OCI-LY7 (cell line): Measurements from ENCODE around the gene LDAF1. TPM values are rescaled to one million over a fixed set of nuclear protein-coding genes. Genes with fewer than 3 reads are reported as not detected.

Experiments
- BruUV-seq: library from RNA; stranded (reverse); fragments of 400-500 nt; replicated peaks from 2 replicates; lab custom pipeline; 2021; lab: Mats Ljungman, UMichigan
- CTCF ChIA-PET: fragments of 300-600 bp; sonication (Branson Sonifier 250); formaldehyde crosslinking; loops from one replicate; lab custom pipeline; 2022; ENCODE audit warnings: antibody characterized with exemption; ENCODE audit not compliant: unreplicated experiment; lab: Charles Lee
- POLR2A ChIA-PET: fragments of 300-600 bp; sonication (Branson Sonifier 250); formaldehyde crosslinking; loops from one replicate; lab custom pipeline; 2022; ENCODE audit warnings: antibody characterized with exemption; lab: Charles Lee
- DNase-seq: peaks from one replicate; pipeline ENCODE4 v3.0.0-alpha.2; 2015; ENCODE audit warnings: low spot score
- H2AFZ ChIP-seq: fragments of 200-600 bp; sonication (generic), shearing (Covaris generic); 2 replicates; pipeline ENCODE4 v1.6.1; 2014; ENCODE audit warnings: mild to moderate bottlenecking, antibody characterized with exemption, low read length, moderate library complexity
- H3K27ac ChIP-seq: fragments of 200-600 bp; sonication (generic); 2 replicates; pipeline ENCODE4 v1.5.1; 2014; ENCODE audit warnings: mixed run types, low read depth, mild to moderate bottlenecking, moderate library complexity, low read length, inconsistent platforms; ENCODE audit not compliant: poor library complexity, severe bottlenecking
- H3K36me3 ChIP-seq: fragments of 200-600 bp; sonication (generic); 2 replicates; pipeline ENCODE4 v1.6.1; 2014; ENCODE audit warnings: mild to moderate bottlenecking, antibody characterized with exemption, low read length, moderate library complexity, mixed read lengths; ENCODE audit not compliant: insufficient read depth
- H3K4me1 ChIP-seq: fragments of 200-600 bp; sonication (generic); 2 replicates; pipeline ENCODE4 v1.5.1; 2014; ENCODE audit warnings: mild to moderate bottlenecking, low read length; ENCODE audit not compliant: insufficient read depth, poor library complexity, severe bottlenecking
- H3K4me2 ChIP-seq: fragments of 200-600 bp; sonication (generic); 2 replicates; pipeline ENCODE4 v1.6.1; 2014; ENCODE audit warnings: mild to moderate bottlenecking, low read length
- H3K4me3 ChIP-seq: fragments of 200-600 bp; sonication (generic); 2 replicates; pipeline ENCODE4 v1.5.1; 2014; ENCODE audit warnings: mild to moderate bottlenecking, low read depth, low read length; ENCODE audit not compliant: poor library complexity, severe bottlenecking
- H3K79me2 ChIP-seq: fragments of 200-600 bp; sonication (generic); 2 replicates; pipeline ENCODE4 v1.6.1; 2016; ENCODE audit warnings: low read depth, mild to moderate bottlenecking, low read length, moderate library complexity, mixed read lengths; ENCODE audit not compliant: insufficient read depth
- H3K9me2 ChIP-seq: fragments of 200-600 bp; sonication (generic); 2 replicates; pipeline ENCODE4 v1.6.1; 2016; ENCODE audit warnings: mild to moderate bottlenecking, low read length, mixed read lengths; ENCODE audit not compliant: insufficient read depth
- H3K9me3 ChIP-seq: fragments of 200-600 bp; sonication (generic); 2 replicates; pipeline ENCODE4 v1.6.1; 2014; ENCODE audit warnings: mild to moderate bottlenecking, mixed run types, low read length, mixed read lengths
- H4K20me1 ChIP-seq: fragments of 200-600 bp; sonication (generic); 2 replicates; pipeline ENCODE4 v1.6.1; 2014; ENCODE audit warnings: mild to moderate bottlenecking, antibody characterized with exemption, low read length, moderate library complexity, mixed read lengths; ENCODE audit not compliant: insufficient read depth
- EZH2phosphoT487 ChIP-seq: fragments of 200-600 bp; sonication (generic); IDR thresholded peaks from 2 replicates; pipeline ENCODE4 v1.6.1; 2018; ENCODE audit warnings: low read depth, borderline replicate concordance, mild to moderate bottlenecking, mixed run types, antibody characterized with exemption, low read length, moderate library complexity, mixed read lengths
- intact Hi-C: fragments of 100-400 bp; cut with micrococcal nuclease; formaldehyde crosslinking; loops from one replicate; pipeline ENCODE4 v1.10.0; 2022; ENCODE audit not compliant: unreplicated experiment
- total RNA-seq, 2 experiments: library from RNA; depleted of rRNA in 1 of 2; stranded (reverse); fragments of >200 nt in 1 of 2; shearing (Covaris generic) in 1 of 2; gene quantifications; 2 replicates each; pipeline ENCODE4 v1.2.3, GENCODE V29; 2014 to 2022
- TF ChIP-seq, protein P1 (sequence below): fragments of 200-600 bp; sonication (generic); conservative IDR thresholded peaks from 2 replicates; pipeline ENCODE4 v1.5.1; 2014; ENCODE audit warnings: mild to moderate bottlenecking, antibody characterized with exemption, low read length, moderate library complexity, mixed read lengths

LDAF1 gene
- total RNA-seq, 2 experiments from 2014 or later = 5.4 to 6.7 TPM

DNA sequence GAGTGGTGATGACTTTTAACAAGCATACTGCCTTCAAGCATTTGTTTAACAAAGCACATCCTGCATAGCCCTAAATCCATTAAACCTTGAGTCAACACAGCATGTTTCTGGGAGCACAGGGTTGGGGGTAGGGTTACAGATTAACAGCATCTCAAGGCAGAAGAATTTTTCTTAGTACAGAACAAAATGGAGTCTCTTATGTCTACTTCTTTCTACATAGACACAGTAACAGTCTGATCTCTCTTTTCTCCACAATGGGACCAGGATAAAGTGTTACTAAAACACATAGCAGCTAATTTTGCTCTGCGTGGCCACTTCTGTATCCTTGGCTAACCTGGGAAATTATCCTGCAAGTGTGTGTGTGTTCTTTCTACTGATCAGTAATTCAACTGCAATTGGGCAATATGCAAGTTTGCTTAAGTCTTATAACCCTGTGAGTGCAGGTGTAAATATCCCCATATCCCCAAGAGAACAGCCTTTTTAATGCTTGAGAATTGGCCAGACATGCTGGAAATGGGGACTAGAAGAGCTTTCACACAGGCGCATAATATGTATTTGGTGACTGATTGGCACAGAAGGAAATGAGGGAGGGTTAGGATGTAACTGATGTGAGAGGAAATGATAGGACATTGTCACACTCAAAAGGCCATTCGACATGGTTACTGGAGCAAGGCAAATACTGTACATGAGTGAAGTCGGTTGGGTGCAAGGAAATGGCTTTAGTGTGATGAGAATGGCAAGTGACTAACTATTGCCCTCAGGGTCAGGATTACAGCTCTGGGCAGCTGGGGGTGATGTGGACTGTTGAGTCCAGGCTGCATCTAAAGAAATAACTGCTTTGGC, 64.2 kb downstream of the LDAF1 start:
- Histone ChIP-seq H2AFZ (no peak overlapping the region), H3K4me1 (no peaks in the 10 kb centered on the region), H3K9me2 (no peaks in the 10 kb centered on the region), H3K36me3 (no peaks in the 10 kb centered on the region), H3K27ac (no peak overlapping the region), H3K79me2 (no peaks in the 10 kb centered on the region), H4K20me1 (no peaks in the 10 kb centered on the region), H3K4me3 (no peak overlapping the region), H3K4me2 (no peak overlapping the region), H3K9me3 (no peaks in the 10 kb centered on the region)
- no peak for DNase-seq
- CTCF ChIA-PET = no interaction called here
- no TSS peak for BruUV-seq
- no peak for TF ChIP-seq EZH2phosphoT487
- TF ChIP-seq, protein P1, sequence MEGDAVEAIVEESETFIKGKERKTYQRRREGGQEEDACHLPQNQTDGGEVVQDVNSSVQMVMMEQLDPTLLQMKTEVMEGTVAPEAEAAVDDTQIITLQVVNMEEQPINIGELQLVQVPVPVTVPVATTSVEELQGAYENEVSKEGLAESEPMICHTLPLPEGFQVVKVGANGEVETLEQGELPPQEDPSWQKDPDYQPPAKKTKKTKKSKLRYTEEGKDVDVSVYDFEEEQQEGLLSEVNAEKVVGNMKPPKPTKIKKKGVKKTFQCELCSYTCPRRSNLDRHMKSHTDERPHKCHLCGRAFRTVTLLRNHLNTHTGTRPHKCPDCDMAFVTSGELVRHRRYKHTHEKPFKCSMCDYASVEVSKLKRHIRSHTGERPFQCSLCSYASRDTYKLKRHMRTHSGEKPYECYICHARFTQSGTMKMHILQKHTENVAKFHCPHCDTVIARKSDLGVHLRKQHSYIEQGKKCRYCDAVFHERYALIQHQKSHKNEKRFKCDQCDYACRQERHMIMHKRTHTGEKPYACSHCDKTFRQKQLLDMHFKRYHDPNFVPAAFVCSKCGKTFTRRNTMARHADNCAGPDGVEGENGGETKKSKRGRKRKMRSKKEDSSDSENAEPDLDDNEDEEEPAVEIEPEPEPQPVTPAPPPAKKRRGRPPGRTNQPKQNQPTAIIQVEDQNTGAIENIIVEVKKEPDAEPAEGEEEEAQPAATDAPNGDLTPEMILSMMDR = no peak
- POLR2A ChIA-PET = interaction anchor here (0.6 kb wide), 1 partner anchor 47 kb away, joined by 3 read pairs; no protein-coding TSS in a partner anchor
- intact Hi-C loops = no loop called here

- Histone ChIP-seq H3K9me3 (no peaks in the 10 kb centered on the region), H3K4me2 (no peak overlapping the region), H2AFZ (no peak overlapping the region), H3K9me2 (no peaks in the 10 kb centered on the region), H3K4me3 (no peak overlapping the region), H3K79me2 (no peaks in the 10 kb centered on the region), H3K27ac (no peak overlapping the region), H3K36me3 (no peaks in the 10 kb centered on the region), H4K20me1 (no peaks in the 10 kb centered on the region), H3K4me1 (no peaks in the 10 kb centered on the region)
- CTCF ChIA-PET = no interaction called here
- TF ChIP-seq, protein P1 = no peak
- TF ChIP-seq EZH2phosphoT487 = no peak
- no peak for DNase-seq
- intact Hi-C loops = no loop called here
- BruUV-seq = no TSS peak
- POLR2A ChIA-PET = no interaction called here
Observed at GRCh38 chr16:21223787-21224186, 65.3 kb downstream of the LDAF1 start.

GRCh38 chr16:21224800-21225199, 66.3 kb downstream of the LDAF1 start:
- H3K79me2 ChIP-seq = no peaks in the 10 kb centered on the region
- intact Hi-C loops = no loop called here

More at GRCh38 chr16:21224800-21225199, 66.3 kb downstream of the LDAF1 start:
- H3K9me3 ChIP-seq = no peaks in the 10 kb centered on the region
- no peak overlapping the region for H3K4me3 ChIP-seq
- no peak overlapping the region for H3K4me2 ChIP-seq
- H3K36me3 ChIP-seq = no peaks in the 10 kb centered on the region
- no peaks in the 10 kb centered on the region for H3K4me1 ChIP-seq
- H3K27ac ChIP-seq = no peak overlapping the region
- H3K9me2 ChIP-seq = no peaks in the 10 kb centered on the region
- no peak overlapping the region for H2AFZ ChIP-seq
- BruUV-seq = no TSS peak
- POLR2A ChIA-PET = no interaction called here
- no peak for DNase-seq
- H4K20me1 ChIP-seq = no peaks in the 10 kb centered on the region
- CTCF ChIA-PET = no interaction called here
- TF ChIP-seq, protein P1 = no peak
- no peak for TF ChIP-seq EZH2phosphoT487
